ENCODE data around the gene DPYSL5.

- no peak for TF ChIP-seq CTCF (IDR thresholded peaks at IDR 0.05)
- no peak for TF ChIP-seq POLR2A (IDR thresholded peaks at IDR 0.05)
Measured at GRCh38 chr2:26811261-26811660, 36.7 kb upstream of the DPYSL5 start.
